Thyroid gland (tissue), 4 donors: ENCODE data around the gene SEC22A.

Experiments used
- POLR2A ChIP-seq, 2 donors: fragments of 450-650 bp; IDR thresholded peaks; one replicate each; pipeline ENCODE4 v1.6.1; 2017; ENCODE audit warnings: antibody characterized with exemption in 2 of 2, mild to moderate bottlenecking in 2 of 2, moderate library complexity in 1 of 2
- TF ChIP-seq, protein P1 (sequence below), 6 experiments: fragments of 200-600 bp in 3 of 6; fragments of 450-650 bp in 3 of 6; sonication (generic) in 3 of 6; IDR thresholded peaks; one replicate each; pipeline ENCODE4 v1.5.1; 2016 to 2019; ENCODE audit warnings: antibody characterized with exemption in 6 of 6, mild to moderate bottlenecking in 2 of 6, inconsistent platforms in 1 of 6, moderate library complexity in 1 of 6

- TF ChIP-seq, protein P1, sequence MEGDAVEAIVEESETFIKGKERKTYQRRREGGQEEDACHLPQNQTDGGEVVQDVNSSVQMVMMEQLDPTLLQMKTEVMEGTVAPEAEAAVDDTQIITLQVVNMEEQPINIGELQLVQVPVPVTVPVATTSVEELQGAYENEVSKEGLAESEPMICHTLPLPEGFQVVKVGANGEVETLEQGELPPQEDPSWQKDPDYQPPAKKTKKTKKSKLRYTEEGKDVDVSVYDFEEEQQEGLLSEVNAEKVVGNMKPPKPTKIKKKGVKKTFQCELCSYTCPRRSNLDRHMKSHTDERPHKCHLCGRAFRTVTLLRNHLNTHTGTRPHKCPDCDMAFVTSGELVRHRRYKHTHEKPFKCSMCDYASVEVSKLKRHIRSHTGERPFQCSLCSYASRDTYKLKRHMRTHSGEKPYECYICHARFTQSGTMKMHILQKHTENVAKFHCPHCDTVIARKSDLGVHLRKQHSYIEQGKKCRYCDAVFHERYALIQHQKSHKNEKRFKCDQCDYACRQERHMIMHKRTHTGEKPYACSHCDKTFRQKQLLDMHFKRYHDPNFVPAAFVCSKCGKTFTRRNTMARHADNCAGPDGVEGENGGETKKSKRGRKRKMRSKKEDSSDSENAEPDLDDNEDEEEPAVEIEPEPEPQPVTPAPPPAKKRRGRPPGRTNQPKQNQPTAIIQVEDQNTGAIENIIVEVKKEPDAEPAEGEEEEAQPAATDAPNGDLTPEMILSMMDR (IDR thresholded peaks at IDR 0.05), result no peak
- TF ChIP-seq POLR2A (IDR thresholded peaks at IDR 0.05), result no peak
Measured at GRCh38 chr3:123314359-123315270, 112.9 kb downstream of the SEC22A start.
